ENCODE results near the gene ANKS6.

The ANKS6 gene

DNA sequence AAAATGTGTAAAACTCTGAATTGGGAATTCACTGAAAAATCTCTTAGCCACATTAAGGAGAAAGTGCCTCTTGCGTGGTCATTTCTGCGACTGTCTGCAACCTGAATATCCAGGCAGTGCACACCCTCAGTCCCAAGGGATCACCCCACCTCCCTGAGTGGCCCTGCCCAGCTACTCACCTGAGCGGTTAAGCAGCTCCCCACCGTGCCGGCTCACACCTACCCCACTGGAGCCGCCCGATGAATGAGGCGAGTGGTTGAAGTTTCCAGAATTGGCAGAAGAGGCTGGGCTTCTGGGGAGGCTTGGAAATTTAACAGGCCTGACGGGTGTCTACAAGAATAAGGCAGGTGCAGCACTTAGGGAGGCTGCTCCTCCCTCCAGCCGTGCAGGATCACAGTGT, 25.6 kb downstream of the ANKS6 start:
- no peak for DNase-seq

DNA sequence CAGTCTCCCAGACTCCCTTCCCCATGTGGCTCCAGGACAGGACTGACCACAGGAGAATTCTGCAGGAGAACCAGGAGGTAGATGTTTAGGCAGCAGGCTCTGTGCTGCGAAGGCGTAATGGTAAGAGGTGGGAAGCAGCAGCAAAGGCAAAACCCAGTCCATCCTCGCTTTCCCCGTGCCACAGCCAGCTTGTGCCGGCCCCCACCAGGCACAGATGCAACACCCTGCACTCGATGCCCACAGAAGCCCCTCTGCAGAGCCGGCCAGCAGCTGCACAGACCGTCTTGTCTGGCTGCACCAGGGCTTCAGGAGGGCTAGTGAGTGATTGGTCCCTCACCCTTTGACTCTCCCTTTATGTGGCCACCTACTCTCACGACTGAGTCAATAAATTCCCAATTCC, 28.0 kb downstream of the ANKS6 start:
- DNase-seq: no peak

- no peak for DNase-seq
Observed at GRCh38 chr9:98767915-98768314, 28.4 kb downstream of the ANKS6 start.

DNA sequence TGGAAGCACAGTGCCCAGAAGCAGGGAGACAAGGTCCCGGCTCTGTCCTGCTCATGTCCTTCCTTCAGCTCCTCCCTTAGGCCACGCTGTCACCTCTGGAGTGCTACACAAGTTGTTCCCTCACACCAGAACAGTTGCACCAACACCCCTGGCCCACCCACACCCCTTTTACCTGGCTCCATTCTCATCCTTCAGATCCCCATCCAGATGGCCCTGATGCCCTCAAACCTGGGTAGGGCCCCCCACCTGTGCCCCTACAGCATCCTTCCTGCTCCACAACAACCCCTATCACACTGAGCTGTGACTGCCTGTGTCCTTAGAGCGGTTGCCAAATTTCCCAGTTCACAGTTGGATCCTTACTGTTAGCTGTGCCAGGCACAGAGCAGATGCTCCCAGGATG, 29.2 kb downstream of the ANKS6 start:
- no peak for DNase-seq

GRCh38 chr9:98766586-98766985, 29.8 kb downstream of the ANKS6 start:
- DNase-seq: no peak

GRCh38 chr9:98765256-98765655, 31.1 kb downstream of the ANKS6 start:
- DNase-seq: no peak

- no peak for DNase-seq
Observed at GRCh38 chr9:98763986-98764745, 32.2 kb downstream of the ANKS6 start.

- no peak for DNase-seq
Observed at GRCh38 chr9:98760231-98760630, 36.1 kb downstream of the ANKS6 start.

DNA sequence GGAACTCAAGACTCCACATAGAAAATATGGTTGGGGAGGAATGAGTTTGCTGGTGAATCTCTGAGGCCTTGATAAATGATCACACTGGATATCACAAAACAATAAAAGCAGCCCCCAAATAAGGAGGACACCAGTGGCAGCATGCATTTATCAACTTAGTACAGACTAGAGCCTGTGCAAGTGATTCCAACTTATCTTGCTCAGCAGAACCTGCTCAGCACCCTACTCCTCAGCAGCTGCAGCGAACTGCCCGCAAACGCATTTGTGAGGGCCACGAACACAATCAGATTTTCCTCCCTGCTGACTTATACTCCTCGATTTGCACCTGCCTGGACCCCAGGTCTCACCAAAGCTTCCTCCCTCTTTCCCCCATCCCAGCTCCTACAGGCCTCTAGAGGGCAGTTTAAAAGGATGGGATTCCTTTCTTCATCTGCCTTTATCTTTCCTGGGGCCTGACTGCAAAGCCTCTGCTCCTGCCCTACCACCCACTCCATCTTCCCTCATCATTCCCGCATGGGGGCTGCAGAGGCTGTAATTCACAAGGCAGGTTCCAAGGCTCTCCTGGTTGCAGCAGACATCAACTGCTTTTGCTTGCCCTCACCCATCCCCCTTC, 41.2 kb downstream of the ANKS6 start:
- no peak for DNase-seq

DNA sequence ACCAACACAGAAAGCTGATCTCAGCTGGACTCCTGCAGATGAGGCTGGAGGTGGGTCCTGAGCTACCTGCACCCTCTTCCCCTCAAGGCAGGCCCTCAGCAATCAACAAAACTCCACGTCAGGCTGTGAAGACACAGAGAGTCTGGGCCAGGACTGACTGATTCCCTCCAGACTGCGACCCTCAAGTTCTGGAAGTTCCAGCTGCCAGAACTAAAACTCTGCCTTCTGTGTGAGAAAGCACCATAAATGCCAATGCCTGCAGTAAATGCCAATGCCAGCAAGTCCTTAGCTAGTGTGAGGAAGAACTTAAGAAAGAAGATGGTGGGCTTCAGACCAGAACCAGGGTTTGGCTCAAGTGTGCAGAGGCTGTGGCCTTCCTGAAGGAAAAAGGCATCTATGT, 45.1 kb downstream of the ANKS6 start:
- DNase-seq: no peak

DNA sequence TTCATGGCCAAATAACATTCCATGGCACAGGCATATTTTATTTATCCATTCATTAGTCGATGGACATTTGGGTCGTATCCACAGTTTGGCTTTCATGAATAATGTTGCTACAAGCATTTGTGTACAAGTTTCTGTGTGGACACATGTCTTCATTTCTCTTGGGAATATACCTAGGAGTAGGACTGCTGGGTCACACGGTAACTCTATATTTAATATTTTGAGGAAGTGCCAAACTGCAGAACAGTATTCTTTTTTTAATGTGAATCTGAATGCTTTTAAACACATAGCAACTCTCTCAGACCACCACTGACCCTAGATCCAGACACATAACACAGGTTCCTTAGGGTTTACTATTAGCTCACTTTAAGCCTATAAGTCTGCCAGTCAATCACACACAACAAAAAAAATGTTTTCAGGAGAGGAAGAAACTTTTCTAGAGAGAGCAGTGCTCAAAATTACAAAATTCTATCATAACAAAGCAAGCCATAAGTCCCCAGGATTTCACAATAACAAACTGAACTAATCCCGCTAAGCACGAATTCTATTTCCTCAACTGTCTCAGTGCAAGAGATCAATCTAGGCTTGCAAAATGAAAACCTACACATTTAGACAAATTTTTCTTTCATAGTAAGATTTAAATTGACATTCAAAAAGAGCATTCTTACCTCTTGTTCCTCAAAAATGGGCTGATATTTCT, 45.8 kb downstream of the ANKS6 start:
- no peak for DNase-seq

- DNase-seq: no peak
Observed at GRCh38 chr9:98747476-98747875, 48.9 kb downstream of the ANKS6 start.

- no peak for DNase-seq
Observed at GRCh38 chr9:98745470-98745869, 50.9 kb downstream of the ANKS6 start.

- no peak for DNase-seq
Observed at GRCh38 chr9:98743818-98744611, 52.3 kb downstream of the ANKS6 start.

DNA sequence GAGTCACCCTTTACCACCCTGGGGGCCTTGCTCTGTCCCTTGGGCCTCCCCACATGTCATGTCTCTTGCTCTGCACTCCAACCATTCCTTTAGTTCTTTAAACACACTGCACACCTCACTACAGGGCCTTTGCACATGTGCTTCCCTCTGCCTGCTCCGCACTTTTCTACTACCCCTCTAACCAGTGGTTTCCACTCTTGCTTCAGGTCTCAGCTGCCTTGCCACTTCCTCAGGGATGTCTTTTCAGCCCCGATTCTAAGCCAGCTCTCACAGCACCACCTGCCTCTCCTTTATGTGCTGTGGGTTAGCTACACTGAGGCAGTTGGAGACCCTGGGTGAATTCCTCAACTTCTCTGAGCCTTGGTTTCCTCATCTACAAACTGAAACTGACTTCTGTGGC, 53.0 kb downstream of the ANKS6 start:
- DNase-seq: no peak

DNA sequence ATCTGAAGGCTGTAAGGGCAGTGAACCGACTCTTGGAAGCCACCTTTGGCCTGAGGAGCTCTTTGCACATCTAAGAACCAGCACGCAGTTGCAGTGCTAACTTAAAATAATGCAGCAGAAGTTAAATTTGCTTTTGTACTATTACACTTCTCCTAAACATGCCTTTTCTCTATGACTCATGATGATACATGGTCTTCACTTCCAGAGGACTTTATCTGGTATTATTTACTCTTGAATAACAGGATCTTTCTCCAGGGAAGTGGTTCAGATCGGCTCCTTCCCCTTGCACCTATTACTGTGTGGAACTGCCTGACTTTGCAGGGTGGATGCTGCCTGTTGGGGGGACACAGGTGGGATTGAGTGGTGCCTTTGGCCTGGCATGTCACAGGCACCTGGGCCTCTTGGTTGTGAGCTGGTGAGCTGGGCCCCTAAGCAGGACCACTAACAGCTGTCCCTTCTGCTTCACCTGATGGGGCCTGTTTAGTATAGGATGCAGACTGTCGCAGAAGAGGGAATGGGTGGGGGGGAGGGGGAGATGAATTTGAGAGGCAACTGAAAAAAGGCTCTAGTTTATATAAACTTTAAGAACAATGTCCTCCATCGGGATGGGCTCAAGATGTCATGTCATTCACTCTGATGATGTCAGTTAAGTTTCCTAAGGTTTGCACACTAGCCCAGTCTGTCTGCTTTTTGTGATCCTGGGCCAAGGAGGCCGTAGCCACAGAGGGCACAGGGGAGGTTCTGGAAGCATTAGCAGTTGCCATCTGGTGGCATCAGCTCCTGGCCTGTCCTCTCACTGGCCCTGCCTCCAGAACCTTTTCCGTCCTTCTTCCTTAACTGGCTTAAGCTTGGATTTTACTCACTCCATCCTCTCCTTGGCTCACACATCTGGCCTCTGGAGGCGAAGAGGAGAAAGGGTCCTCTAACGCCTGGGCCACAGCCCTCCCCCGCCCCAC, 53.8 kb downstream of the ANKS6 start:
- no peak for DNase-seq

DNA sequence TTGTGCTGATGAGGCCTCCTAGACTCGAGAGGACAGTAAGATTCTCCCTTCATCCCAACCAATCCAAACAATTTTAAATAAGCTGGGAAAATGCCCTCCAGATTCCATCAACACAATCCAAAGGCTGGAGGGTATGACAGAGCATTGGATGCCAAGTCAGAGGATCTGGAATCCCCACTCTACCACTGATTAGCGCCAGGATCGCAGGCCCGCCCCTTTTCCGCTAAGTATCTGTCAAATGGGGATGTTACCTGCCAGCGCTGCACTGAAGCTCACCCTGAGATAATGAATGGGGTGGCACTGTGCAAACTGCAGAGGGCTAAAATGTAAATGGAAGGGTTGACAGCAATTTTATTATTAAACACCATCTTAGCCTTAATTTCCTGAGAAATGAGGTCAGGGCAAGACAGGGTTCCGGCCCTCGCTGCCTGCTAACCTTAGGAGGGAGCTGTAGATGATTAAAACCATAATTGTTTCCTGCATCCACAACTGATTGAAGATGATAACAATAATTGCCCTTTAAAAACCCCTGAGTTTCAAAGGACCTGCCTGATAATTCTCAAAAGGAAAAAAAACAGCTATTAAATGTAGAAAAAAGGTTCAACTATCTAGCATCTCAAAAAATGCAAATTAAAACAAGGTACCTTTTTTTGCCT, 56.0 kb downstream of the ANKS6 start:
- no peak for DNase-seq

GRCh38 chr9:98738741-98739140, 57.6 kb downstream of the ANKS6 start:
- no peak for DNase-seq

- no peak for DNase-seq
Observed at GRCh38 chr9:98736226-98736625, 60.1 kb downstream of the ANKS6 start.

DNA sequence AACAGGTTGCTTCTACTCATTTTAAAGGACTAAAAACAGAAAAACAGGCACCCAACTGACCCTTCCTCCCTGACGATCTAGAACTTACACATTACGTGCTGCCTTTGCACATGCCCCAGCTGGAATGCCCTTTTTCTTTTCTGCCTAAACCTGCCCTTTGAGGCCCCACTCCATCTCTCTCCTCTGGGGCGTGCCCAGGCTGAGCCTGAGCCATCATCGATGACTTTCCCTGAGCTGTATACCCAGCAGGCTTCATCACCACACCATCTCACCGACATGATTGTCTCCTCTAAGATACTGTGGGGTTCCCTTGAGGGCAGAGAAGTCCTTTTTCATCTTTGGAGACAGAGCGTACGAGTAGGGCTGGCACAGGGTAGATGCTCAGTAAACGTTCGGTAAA, 63.6 kb downstream of the ANKS6 start:
- DNase-seq: no peak

DNA sequence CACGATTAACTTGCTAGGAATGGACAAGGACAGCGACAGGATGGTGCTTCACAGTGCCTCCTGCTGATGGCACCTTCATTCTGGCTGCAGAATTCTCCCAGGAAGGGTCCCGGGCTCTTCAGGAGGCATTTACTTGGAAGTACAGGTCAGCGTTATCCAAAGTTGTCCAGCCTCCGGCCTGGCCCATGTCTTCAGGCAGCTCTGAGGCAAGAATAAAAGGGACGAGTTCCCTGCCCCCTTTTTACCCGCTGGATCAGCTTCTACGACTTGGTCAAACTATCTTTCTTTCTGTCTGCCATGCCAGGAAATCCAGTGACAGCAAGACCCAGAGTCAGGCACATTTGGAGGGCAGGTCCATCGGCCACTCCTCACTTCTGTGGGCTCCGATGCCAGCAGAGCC, 64.3 kb downstream of the ANKS6 start:
- DNase-seq: no peak

DNA sequence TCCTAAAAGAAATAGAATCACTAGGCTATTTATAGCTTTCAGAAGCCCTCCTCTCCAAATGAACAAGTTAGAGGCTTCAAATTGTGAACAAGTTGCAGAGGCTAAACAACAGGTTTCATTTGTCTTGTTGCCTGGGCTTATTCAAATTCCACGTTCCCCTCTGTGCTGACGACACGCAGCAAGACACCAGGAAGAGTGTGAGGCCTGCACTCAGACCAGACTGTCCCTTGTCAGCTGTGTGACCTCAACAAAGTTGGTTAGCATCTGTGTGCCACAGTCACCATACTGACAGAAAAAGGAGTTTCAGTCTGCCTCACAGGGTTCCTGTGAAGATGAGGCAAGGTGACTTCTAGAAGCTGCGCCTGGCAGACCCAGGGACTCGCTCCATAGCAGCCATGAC, 65.5 kb downstream of the ANKS6 start:
- DNase-seq: no peak
